MM.1S (cell line): ENCODE data around the gene MFGE8.

Source experiments
- EZH2 ChIP-seq: fragments of 300-600 bp; sonication (generic); optimal IDR thresholded peaks from 2 replicates; pipeline ENCODE3; 2017; ENCODE audit warnings: low read depth, mild to moderate bottlenecking, antibody characterized with exemption, low read length, mixed read lengths
- EZH2phosphoT487 ChIP-seq: fragments of 300-600 bp; sonication (generic); IDR thresholded peaks from 2 replicates; pipeline ENCODE4 v1.6.1; 2018; ENCODE audit warnings: antibody characterized with exemption, low read length
- TF ChIP-seq, protein P1 (sequence below): fragments of 300-600 bp; sonication (generic); IDR thresholded peaks from 2 replicates; pipeline ENCODE4 v1.5.1; 2016; ENCODE audit warnings: antibody characterized with exemption, low read length, mixed read lengths

DNA sequence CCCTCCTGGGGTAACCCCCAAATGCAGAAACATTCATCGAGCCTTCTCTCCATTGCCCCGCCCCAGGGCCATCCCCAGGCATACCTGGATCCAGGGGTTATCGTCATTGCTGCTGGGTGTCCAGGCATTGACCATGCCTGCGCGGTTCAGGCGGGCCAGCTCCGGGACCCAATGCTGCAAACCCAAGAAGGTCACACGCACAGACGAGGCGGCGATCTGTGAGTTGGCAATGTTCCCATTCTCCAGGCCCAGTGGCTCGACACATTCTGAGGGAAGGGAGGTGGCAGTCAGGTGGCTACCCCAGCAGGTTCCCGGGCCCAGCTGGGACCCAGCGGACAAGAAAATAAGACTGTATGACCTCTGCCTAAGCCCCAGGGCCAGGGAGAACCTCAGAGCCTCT is 6.1 kb downstream of the MFGE8 start:
- TF ChIP-seq, protein P1, sequence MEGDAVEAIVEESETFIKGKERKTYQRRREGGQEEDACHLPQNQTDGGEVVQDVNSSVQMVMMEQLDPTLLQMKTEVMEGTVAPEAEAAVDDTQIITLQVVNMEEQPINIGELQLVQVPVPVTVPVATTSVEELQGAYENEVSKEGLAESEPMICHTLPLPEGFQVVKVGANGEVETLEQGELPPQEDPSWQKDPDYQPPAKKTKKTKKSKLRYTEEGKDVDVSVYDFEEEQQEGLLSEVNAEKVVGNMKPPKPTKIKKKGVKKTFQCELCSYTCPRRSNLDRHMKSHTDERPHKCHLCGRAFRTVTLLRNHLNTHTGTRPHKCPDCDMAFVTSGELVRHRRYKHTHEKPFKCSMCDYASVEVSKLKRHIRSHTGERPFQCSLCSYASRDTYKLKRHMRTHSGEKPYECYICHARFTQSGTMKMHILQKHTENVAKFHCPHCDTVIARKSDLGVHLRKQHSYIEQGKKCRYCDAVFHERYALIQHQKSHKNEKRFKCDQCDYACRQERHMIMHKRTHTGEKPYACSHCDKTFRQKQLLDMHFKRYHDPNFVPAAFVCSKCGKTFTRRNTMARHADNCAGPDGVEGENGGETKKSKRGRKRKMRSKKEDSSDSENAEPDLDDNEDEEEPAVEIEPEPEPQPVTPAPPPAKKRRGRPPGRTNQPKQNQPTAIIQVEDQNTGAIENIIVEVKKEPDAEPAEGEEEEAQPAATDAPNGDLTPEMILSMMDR = no peak
- TF ChIP-seq EZH2 (no peak), EZH2phosphoT487 (no peak)
